Measurements from ENCODE around the gene ABCC3.

Gene ABCC3

GRCh38 chr17:50682938-50683337 is 48.3 kb downstream of the ABCC3 start:
- H2BK5ac ChIP-seq (ENCODE audit: low read depth, low read length, poor library complexity, severe bottlenecking) = no peak overlapping the region
- no peak overlapping the region for H3K4me3 ChIP-seq (ENCODE audit: insufficient read depth in 1 of 2, low read depth in 1 of 2, low read length in 2 of 2)
- no peak overlapping the region for H3K9ac ChIP-seq (ENCODE audit: low read length)
- H3K4ac ChIP-seq (ENCODE audit: low read depth in 1 of 2, low read length in 2 of 2) = no peak overlapping the region
- H2BK15ac ChIP-seq (ENCODE audit: low read depth, poor library complexity, severe bottlenecking) = no peak overlapping the region
- no peak overlapping the region for H3K18ac ChIP-seq (ENCODE audit: low read depth in 1 of 2, low read length in 2 of 2)
- no peak overlapping the region for H4K8ac ChIP-seq (ENCODE audit: low read length)
- H4K91ac ChIP-seq (ENCODE audit: low read length) = no peak overlapping the region
- H3K9me3 ChIP-seq (ENCODE audit: control insufficient read depth, low read length) = no peaks in the 10 kb centered on the region
- H3K14ac ChIP-seq (ENCODE audit: low read length in 2 of 2) = no peak overlapping the region
- H2BK12ac ChIP-seq (ENCODE audit: low read length in 2 of 2) = no peak overlapping the region
- no peak overlapping the region for H3K27ac ChIP-seq (ENCODE audit: low read length, poor library complexity, severe bottlenecking)
- peaks cover 0 to 7% of the 10 kb centered on the region in 2 experiments for H3K36me3 ChIP-seq (ENCODE audit: control insufficient read depth in 1 of 2, insufficient read depth in 2 of 2, low read depth in 1 of 2, low read length in 2 of 2)
- H3K79me1 ChIP-seq (replicated peaks; ENCODE audit: low read length, poor library complexity, severe bottlenecking) = no peaks in the 10 kb centered on the region
- no peak overlapping the region for H3K23ac ChIP-seq (ENCODE audit: low read length in 2 of 2)
- no peak for DNase-seq
- peaks cover 36% of the 10 kb centered on the region for H3K4me1 ChIP-seq (ENCODE audit: control insufficient read depth, insufficient read depth, low read depth, low read length)
- no peak overlapping the region for H2AFZ ChIP-seq (ENCODE audit: low read depth, low read length)
- no peak overlapping the region for H2BK120ac ChIP-seq (ENCODE audit: low read depth, low read length)
- no peaks in the 10 kb centered on the region for H3K27me3 ChIP-seq (ENCODE audit: control insufficient read depth in 1 of 2, insufficient read depth in 1 of 2, low read length in 2 of 2)
- H3K4me2 ChIP-seq (ENCODE audit: low read length, poor library complexity, severe bottlenecking) = no peak overlapping the region
- H2AK5ac ChIP-seq (ENCODE audit: low read length, severe bottlenecking) = peak overlapping the region; percentile 27
- 93% methylated on average over 3 of the region's 3 CpGs for WGBS

- Histone ChIP-seq H2AK5ac (ENCODE audit: low read length, severe bottlenecking) (peak overlapping the region; percentile 74), H2BK120ac (ENCODE audit: low read depth, low read length) (no peak overlapping the region), H3K4me1 (ENCODE audit: control insufficient read depth, insufficient read depth, low read depth, low read length) (peaks cover 41% of the 10 kb centered on the region), H3K4me2 (ENCODE audit: low read length, poor library complexity, severe bottlenecking) (no peak overlapping the region), H3K79me1 (replicated peaks; ENCODE audit: low read length, poor library complexity, severe bottlenecking) (no peaks in the 10 kb centered on the region), H3K27ac (ENCODE audit: low read length, poor library complexity, severe bottlenecking) (no peak overlapping the region), H4K91ac (ENCODE audit: low read length) (peak overlapping the region; percentile 19), H3K4ac (ENCODE audit: low read depth in 1 of 2, low read length in 2 of 2) (no peak overlapping the region), H3K9ac (ENCODE audit: low read length) (no peak overlapping the region), H2BK12ac (ENCODE audit: low read length in 2 of 2) (no peak overlapping the region), H3K9me3 (ENCODE audit: control insufficient read depth, low read length) (no peaks in the 10 kb centered on the region), H3K18ac (ENCODE audit: low read depth in 1 of 2, low read length in 2 of 2) (no peak overlapping the region), H2BK15ac (ENCODE audit: low read depth, poor library complexity, severe bottlenecking) (peak overlapping the region; percentile 12), H2AFZ (ENCODE audit: low read depth, low read length) (no peak overlapping the region), H3K27me3 (ENCODE audit: control insufficient read depth in 1 of 2, insufficient read depth in 1 of 2, low read length in 2 of 2) (no peaks in the 10 kb centered on the region), H3K14ac (ENCODE audit: low read length in 2 of 2) (no peak overlapping the region), H2BK5ac (ENCODE audit: low read depth, low read length, poor library complexity, severe bottlenecking) (no peak overlapping the region), H3K36me3 (ENCODE audit: control insufficient read depth in 1 of 2, insufficient read depth in 2 of 2, low read depth in 1 of 2, low read length in 2 of 2) (peaks cover 0 to 2% of the 10 kb centered on the region in 2 experiments), H4K8ac (ENCODE audit: low read length) (no peak overlapping the region), H3K23ac (ENCODE audit: low read length in 2 of 2) (no peak overlapping the region), H3K4me3 (ENCODE audit: insufficient read depth in 1 of 2, low read depth in 1 of 2, low read length in 2 of 2) (no peak overlapping the region)
- 96% methylated on average over 28 of the region's 28 CpGs for WGBS
- DNase-seq = no peak
Observed at GRCh38 chr17:50683434-50684287, 49.0 kb downstream of the ABCC3 start.

GRCh38 chr17:50684288-50684611 is 49.6 kb downstream of the ABCC3 start:
- no peak overlapping the region for H3K9ac ChIP-seq (ENCODE audit: low read length)
- no peak overlapping the region for H3K4me3 ChIP-seq (ENCODE audit: insufficient read depth in 1 of 2, low read depth in 1 of 2, low read length in 2 of 2)
- no peak overlapping the region for H3K27ac ChIP-seq (ENCODE audit: low read length, poor library complexity, severe bottlenecking)
- H4K8ac ChIP-seq (ENCODE audit: low read length) = no peak overlapping the region
- no peak overlapping the region for H3K4me2 ChIP-seq (ENCODE audit: low read length, poor library complexity, severe bottlenecking)
- H2AK5ac ChIP-seq (ENCODE audit: low read length, severe bottlenecking) = peak overlapping the region; percentile 87
- WGBS = 82% methylated on average over 5 of the region's 5 CpGs
- H3K27me3 ChIP-seq (ENCODE audit: control insufficient read depth in 1 of 2, insufficient read depth in 1 of 2, low read length in 2 of 2) = no peaks in the 10 kb centered on the region
- no peak overlapping the region for H2AFZ ChIP-seq (ENCODE audit: low read depth, low read length)
- no peak for DNase-seq
- no peak overlapping the region for H2BK5ac ChIP-seq (ENCODE audit: low read depth, low read length, poor library complexity, severe bottlenecking)
- no peak overlapping the region for H3K23ac ChIP-seq (ENCODE audit: low read length in 2 of 2)
- no peak overlapping the region for H2BK12ac ChIP-seq (ENCODE audit: low read length in 2 of 2)
- no peak overlapping the region for H2BK120ac ChIP-seq (ENCODE audit: low read depth, low read length)
- no peak overlapping the region for H2BK15ac ChIP-seq (ENCODE audit: low read depth, poor library complexity, severe bottlenecking)
- H3K4ac ChIP-seq (ENCODE audit: low read depth in 1 of 2, low read length in 2 of 2) = no peak overlapping the region
- H3K79me1 ChIP-seq (replicated peaks; ENCODE audit: low read length, poor library complexity, severe bottlenecking) = no peaks in the 10 kb centered on the region
- H3K9me3 ChIP-seq (ENCODE audit: control insufficient read depth, low read length) = no peaks in the 10 kb centered on the region
- peak overlapping the region in 1 of 2 experiments; percentile 42 for H3K18ac ChIP-seq (ENCODE audit: low read depth in 1 of 2, low read length in 2 of 2)
- peaks cover 44% of the 10 kb centered on the region for H3K4me1 ChIP-seq (ENCODE audit: control insufficient read depth, insufficient read depth, low read depth, low read length)
- H3K36me3 ChIP-seq (ENCODE audit: control insufficient read depth in 1 of 2, insufficient read depth in 2 of 2, low read depth in 1 of 2, low read length in 2 of 2) = no peaks in the 10 kb centered on the region
- H4K91ac ChIP-seq (ENCODE audit: low read length) = no peak overlapping the region
- H3K14ac ChIP-seq (ENCODE audit: low read length in 2 of 2) = no peak overlapping the region

DNA sequence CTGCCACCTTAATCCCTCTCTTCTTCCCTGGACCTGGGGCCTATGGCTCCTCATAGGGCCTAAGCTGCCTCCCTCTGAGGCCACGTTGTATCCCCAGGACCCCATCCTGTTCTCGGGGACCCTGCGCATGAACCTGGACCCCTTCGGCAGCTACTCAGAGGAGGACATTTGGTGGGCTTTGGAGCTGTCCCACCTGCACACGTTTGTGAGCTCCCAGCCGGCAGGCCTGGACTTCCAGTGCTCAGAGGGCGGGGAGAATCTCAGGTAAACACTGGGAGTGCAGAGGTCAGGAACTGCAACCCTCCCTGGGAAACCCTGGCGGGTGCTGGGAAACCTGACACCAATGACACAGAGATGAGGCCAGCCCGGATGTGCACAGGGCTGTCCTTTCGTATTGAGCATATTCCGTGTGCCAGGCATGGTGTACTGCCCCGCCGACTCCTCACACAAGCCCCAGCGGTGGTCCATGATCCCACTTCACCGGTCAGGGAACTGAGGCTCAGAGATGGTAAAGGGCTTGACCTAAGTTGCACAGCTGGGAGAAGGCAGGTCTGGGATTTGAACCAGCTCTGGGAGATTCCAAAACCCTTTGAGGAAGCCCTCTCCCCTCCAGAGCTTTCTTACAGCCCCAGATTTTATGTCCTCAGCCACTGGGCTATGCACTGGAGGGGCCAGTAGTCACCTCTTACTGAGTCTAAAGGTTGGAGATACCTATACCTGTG is 50.1 kb downstream of the ABCC3 start:
- H3K18ac ChIP-seq (ENCODE audit: low read depth in 1 of 2, low read length in 2 of 2) = peak overlapping the region in 1 of 2 experiments; percentile 42
- DNase-seq = no peak
- no peak overlapping the region for H3K14ac ChIP-seq (ENCODE audit: low read length in 2 of 2)
- no peak overlapping the region for H2AFZ ChIP-seq (ENCODE audit: low read depth, low read length)
- no peaks in the 10 kb centered on the region for H3K9me3 ChIP-seq (ENCODE audit: control insufficient read depth, low read length)
- H3K36me3 ChIP-seq (ENCODE audit: control insufficient read depth in 1 of 2, insufficient read depth in 2 of 2, low read depth in 1 of 2, low read length in 2 of 2) = no peaks in the 10 kb centered on the region
- H2BK15ac ChIP-seq (ENCODE audit: low read depth, poor library complexity, severe bottlenecking) = peak overlapping the region; percentile 38
- no peak overlapping the region for H3K27ac ChIP-seq (ENCODE audit: low read length, poor library complexity, severe bottlenecking)
- H3K27me3 ChIP-seq (ENCODE audit: control insufficient read depth in 1 of 2, insufficient read depth in 1 of 2, low read length in 2 of 2) = no peaks in the 10 kb centered on the region
- H3K23ac ChIP-seq (ENCODE audit: low read length in 2 of 2) = no peak overlapping the region
- no peak overlapping the region for H4K91ac ChIP-seq (ENCODE audit: low read length)
- no peak overlapping the region for H2BK120ac ChIP-seq (ENCODE audit: low read depth, low read length)
- no peak overlapping the region for H3K4ac ChIP-seq (ENCODE audit: low read depth in 1 of 2, low read length in 2 of 2)
- WGBS = 79% methylated on average over 14 of the region's 15 CpGs
- H3K9ac ChIP-seq (ENCODE audit: low read length) = no peak overlapping the region
- H3K4me2 ChIP-seq (ENCODE audit: low read length, poor library complexity, severe bottlenecking) = no peak overlapping the region
- no peak overlapping the region for H4K8ac ChIP-seq (ENCODE audit: low read length)
- H3K4me1 ChIP-seq (ENCODE audit: control insufficient read depth, insufficient read depth, low read depth, low read length) = peaks cover 49% of the 10 kb centered on the region
- peak overlapping the region in 1 of 2 experiments; percentile 24 for H2BK12ac ChIP-seq (ENCODE audit: low read length in 2 of 2)
- H2BK5ac ChIP-seq (ENCODE audit: low read depth, low read length, poor library complexity, severe bottlenecking) = no peak overlapping the region
- peak overlapping the region; percentile 87 for H2AK5ac ChIP-seq (ENCODE audit: low read length, severe bottlenecking)
- no peak overlapping the region for H3K4me3 ChIP-seq (ENCODE audit: insufficient read depth in 1 of 2, low read depth in 1 of 2, low read length in 2 of 2)
- H3K79me1 ChIP-seq (replicated peaks; ENCODE audit: low read length, poor library complexity, severe bottlenecking) = no peaks in the 10 kb centered on the region
